Measurements from ENCODE around the gene GPR35.

GRCh38 chr2:240578110-240578450 lies 47.2 kb upstream of the GPR35 start:
- no peak for TF ChIP-seq CTCF (IDR thresholded peaks at IDR 0.05)
- no peak for TF ChIP-seq POLR2A (IDR thresholded peaks at IDR 0.05)

All from Peyer's patch (tissue), 4 donors.